Activated B cell treated with CpG ODN at 0.5 μM for 24 hours (primary cell): ENCODE results near the gene ZNF618. TPM values are rescaled to one million over a fixed set of nuclear protein-coding genes. Genes with fewer than 3 reads are reported as not detected.

Experiments
- ATAC-seq: fragments of 200-7000 bp; cut with Tn5 transposase; one replicate; pipeline ENCODE4 v1.10.0; 2021; ENCODE audit warnings: low read depth, mild to moderate bottlenecking, moderate library complexity
- CTCF ChIA-PET: fragments of 350-600 bp; sonication (Branson Sonifier 250); formaldehyde crosslinking; loops from one replicate; lab custom pipeline; 2021; ENCODE audit warnings: antibody characterized with exemption; lab: Charles Lee
- POLR2A ChIA-PET: fragments of 350-600 bp; sonication (Branson Sonifier 250); formaldehyde crosslinking; loops from one replicate; lab custom pipeline; 2021; ENCODE audit warnings: antibody characterized with exemption; lab: Charles Lee
- DNase-seq: peaks from one replicate; pipeline ENCODE4 v3.0.0; 2022
- H3K27ac Mint-ChIP-seq: one replicate; pipeline ENCODE4 v1.8.0; 2020; ENCODE audit warnings: mixed read lengths
- H3K27me3 Mint-ChIP-seq: one replicate; pipeline ENCODE4 v1.8.0; 2021; ENCODE audit warnings: mixed read lengths
- H3K36me3 Mint-ChIP-seq: one replicate; pipeline ENCODE4 v1.8.0; 2021; ENCODE audit warnings: low read depth, mixed read lengths
- H3K4me1 Mint-ChIP-seq: one replicate; pipeline ENCODE4 v1.8.0; 2021; ENCODE audit warnings: mixed read lengths
- H3K4me3 Mint-ChIP-seq: one replicate; pipeline ENCODE4 v1.8.0; 2020; ENCODE audit warnings: mild to moderate bottlenecking, mixed read lengths
- H3K9me3 Mint-ChIP-seq: one replicate; pipeline ENCODE4 v1.8.0; 2020; ENCODE audit warnings: mixed read lengths
- intact Hi-C: fragments of 100-400 bp; cut with micrococcal nuclease; formaldehyde crosslinking; loops from one replicate; pipeline ENCODE4 v1.15.1; 2024
- total RNA-seq: library from RNA; stranded (reverse); gene quantifications from 2 replicates; pipeline ENCODE4 v1.2.3, GENCODE V29; 2022
- TF ChIP-seq, protein P1 (sequence below): fragments of 200-600 bp; IDR thresholded peaks from one replicate; pipeline ENCODE4 v1.8.0; 2022; ENCODE audit warnings: antibody characterized with exemption, mild to moderate bottlenecking

Gene ZNF618
- total RNA-seq, 1 donor from 2014 or later = 0.67 TPM

DNA sequence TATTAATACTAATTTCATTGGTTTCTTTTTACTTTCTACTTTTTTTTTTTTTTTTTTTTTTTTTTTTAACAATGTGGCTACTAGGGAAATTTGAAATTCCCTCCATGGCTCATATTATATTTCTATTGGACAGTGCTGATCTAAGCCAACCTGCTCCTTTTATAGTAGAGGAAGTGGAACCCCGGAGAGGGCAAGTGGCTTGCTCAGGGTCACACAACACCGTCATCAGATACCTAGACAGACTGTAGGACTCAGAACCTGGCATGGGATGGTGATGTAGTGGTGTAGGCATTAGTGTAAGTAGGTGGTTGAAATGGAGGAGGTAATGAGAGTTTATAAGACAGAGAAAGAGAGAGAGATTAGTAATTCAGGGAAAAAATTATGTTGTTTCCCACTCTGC is 10.8 kb downstream of the ZNF618 start:
- peaks cover 16% of the 10 kb centered on the region for H3K4me1 Mint-ChIP-seq
- ChIA-PET CTCF (no interaction called here), POLR2A (interaction anchor here (0.6 kb wide), 1 partner anchor 12 kb away, joined by 5 read pairs; no protein-coding TSS in a partner anchor)
- ATAC-seq (peak; percentile 25), DNase-seq (no peak)
- TF ChIP-seq, protein P1, sequence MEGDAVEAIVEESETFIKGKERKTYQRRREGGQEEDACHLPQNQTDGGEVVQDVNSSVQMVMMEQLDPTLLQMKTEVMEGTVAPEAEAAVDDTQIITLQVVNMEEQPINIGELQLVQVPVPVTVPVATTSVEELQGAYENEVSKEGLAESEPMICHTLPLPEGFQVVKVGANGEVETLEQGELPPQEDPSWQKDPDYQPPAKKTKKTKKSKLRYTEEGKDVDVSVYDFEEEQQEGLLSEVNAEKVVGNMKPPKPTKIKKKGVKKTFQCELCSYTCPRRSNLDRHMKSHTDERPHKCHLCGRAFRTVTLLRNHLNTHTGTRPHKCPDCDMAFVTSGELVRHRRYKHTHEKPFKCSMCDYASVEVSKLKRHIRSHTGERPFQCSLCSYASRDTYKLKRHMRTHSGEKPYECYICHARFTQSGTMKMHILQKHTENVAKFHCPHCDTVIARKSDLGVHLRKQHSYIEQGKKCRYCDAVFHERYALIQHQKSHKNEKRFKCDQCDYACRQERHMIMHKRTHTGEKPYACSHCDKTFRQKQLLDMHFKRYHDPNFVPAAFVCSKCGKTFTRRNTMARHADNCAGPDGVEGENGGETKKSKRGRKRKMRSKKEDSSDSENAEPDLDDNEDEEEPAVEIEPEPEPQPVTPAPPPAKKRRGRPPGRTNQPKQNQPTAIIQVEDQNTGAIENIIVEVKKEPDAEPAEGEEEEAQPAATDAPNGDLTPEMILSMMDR = no peak
- peaks cover 5% of the 10 kb centered on the region for H3K27me3 Mint-ChIP-seq
- intact Hi-C loops = no loop called here
- H3K27ac Mint-ChIP-seq = no peak overlapping the region
- H3K36me3 Mint-ChIP-seq = no peaks in the 10 kb centered on the region
- H3K4me3 Mint-ChIP-seq = no peak overlapping the region
- peaks cover 2% of the 10 kb centered on the region for H3K9me3 Mint-ChIP-seq

DNA sequence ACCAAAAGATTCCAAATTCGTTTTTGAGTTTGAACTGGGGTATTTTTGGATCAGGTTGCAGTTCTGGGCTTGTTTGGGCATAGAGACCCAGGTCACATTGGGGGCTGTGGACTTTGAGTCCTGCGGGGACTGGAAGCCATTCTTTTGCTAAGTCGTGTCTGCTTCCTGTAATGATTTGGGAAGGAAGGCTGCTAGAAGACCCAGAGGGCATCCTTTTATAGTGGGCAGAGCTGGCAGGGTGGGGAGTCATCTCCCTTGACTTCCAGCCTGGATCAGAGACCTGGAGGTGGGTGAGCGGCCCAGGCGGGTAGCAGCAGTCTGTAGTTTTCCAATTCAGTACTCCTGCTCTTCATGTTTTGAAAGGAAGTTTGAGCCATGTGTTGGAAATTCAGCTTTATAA is 11.3 kb downstream of the ZNF618 start:
- intact Hi-C loops = no loop called here
- H3K27ac Mint-ChIP-seq = no peak overlapping the region

DNA sequence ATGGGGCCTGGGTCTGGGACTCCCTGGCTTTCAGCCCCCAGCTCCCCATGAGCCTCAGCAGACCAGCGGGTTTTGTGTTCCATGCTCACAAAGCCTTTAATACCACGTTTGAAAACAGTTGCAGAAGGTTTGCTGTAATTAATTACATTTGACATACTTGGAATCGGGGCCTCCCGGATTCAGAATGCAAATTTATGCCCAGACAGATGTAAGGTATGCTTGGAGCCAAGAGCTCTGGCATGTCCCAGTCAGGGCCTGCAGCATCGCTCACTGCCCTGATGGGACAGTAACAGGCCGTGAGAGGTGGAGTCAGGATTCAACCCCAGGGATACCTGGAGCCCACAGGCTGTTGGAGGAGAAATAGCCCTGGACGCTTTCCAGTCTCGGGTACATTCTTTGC is 12.2 kb downstream of the ZNF618 start:
- H3K36me3 Mint-ChIP-seq = no peaks in the 10 kb centered on the region
- H3K27ac Mint-ChIP-seq = no peak overlapping the region
- H3K27me3 Mint-ChIP-seq = peaks cover 5% of the 10 kb centered on the region
- no peak for ATAC-seq
- DNase-seq = no peak
- H3K9me3 Mint-ChIP-seq = peaks cover 2% of the 10 kb centered on the region
- H3K4me1 Mint-ChIP-seq = peaks cover 16% of the 10 kb centered on the region
- CTCF ChIA-PET = no interaction called here
- TF ChIP-seq, protein P1 = no peak
- intact Hi-C loops = no loop called here
- POLR2A ChIA-PET = no interaction called here
- H3K4me3 Mint-ChIP-seq = no peak overlapping the region

More for the DNA sequence above, 11.3 kb downstream of the ZNF618 start:
- H3K4me3 Mint-ChIP-seq = no peak overlapping the region
- peaks cover 16% of the 10 kb centered on the region for H3K4me1 Mint-ChIP-seq
- CTCF ChIA-PET = no interaction called here
- H3K36me3 Mint-ChIP-seq = no peaks in the 10 kb centered on the region
- H3K27me3 Mint-ChIP-seq = peaks cover 5% of the 10 kb centered on the region
- TF ChIP-seq, protein P1 = no peak
- no peak for ATAC-seq
- peaks cover 2% of the 10 kb centered on the region for H3K9me3 Mint-ChIP-seq
- no peak for DNase-seq
- POLR2A ChIA-PET = interaction anchor here (0.6 kb wide), 1 partner anchor 12 kb away, joined by 5 read pairs; no protein-coding TSS in a partner anchor

DNA sequence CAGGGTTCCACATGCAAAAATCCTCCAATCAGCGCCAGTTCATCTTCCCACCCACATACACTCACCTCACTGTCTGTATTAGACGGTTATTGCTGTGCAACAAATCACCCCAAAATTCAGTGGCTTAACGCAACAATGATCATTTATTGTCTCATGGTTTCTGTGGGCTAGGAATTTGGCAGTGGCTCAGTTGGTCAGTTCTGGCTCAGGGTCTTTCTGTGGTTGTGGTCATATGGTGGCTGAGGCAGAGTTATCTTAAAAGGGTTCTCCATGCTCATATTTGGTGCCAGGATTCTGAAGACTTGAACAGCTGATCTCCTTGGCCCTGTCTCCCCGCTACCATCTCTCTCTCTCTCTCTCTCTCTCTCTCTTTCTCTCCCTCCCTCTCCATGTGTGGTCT is 12.9 kb downstream of the ZNF618 start:
- Mint-ChIP-seq H3K27me3 (peaks cover 5% of the 10 kb centered on the region), H3K4me1 (peaks cover 16% of the 10 kb centered on the region), H3K9me3 (peaks cover 2% of the 10 kb centered on the region), H3K27ac (no peak overlapping the region), H3K36me3 (no peaks in the 10 kb centered on the region), H3K4me3 (no peak overlapping the region)
- ChIA-PET CTCF (no interaction called here), POLR2A (no interaction called here)
- DNase-seq = no peak
- intact Hi-C loops = no loop called here
- TF ChIP-seq, protein P1 = no peak
- no peak for ATAC-seq

DNA sequence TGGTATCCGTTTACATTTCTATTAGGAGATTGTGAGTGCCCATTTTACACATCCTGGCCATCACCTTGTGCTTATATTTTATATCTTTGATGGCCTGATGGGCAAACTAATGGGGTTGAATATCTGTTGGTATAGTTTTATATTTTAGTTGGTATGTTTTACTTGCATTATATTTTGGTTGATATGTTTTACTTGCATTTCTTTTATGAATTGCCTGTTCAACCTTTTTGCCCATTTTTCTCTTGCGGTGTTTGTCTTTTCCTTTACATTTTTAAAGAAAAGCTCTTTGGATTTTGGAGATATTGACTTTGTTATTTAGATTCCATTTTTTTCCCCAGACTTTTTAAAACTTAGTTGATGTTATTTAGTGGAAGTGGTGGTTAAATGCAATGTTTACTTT is 14.6 kb downstream of the ZNF618 start:
- Mint-ChIP-seq H3K4me3 (no peak overlapping the region), H3K36me3 (no peaks in the 10 kb centered on the region), H3K27ac (no peak overlapping the region), H3K4me1 (peaks cover 13% of the 10 kb centered on the region), H3K27me3 (no peaks in the 10 kb centered on the region), H3K9me3 (peaks cover 2% of the 10 kb centered on the region)
- intact Hi-C loops = no loop called here
- DNase-seq = no peak
- TF ChIP-seq, protein P1 = no peak
- ChIA-PET CTCF (no interaction called here), POLR2A (no interaction called here)
- ATAC-seq = no peak
